PC-3 (cell line): ENCODE data around the gene MFSD6L. TPM values are rescaled to one million over a fixed set of nuclear protein-coding genes. Genes with fewer than 3 reads are reported as not detected.

ENCODE experiments used
- ATAC-seq: fragments of 200-7000 bp; cut with Tn5 transposase; 2 replicates; pipeline ENCODE4 v1.9.1; 2020; ENCODE audit warnings: mild to moderate bottlenecking, moderate library complexity
- BruUV-seq: library from RNA; stranded (reverse); fragments of 400-500 nt; replicated peaks from 2 replicates; lab custom pipeline; 2021; lab: Mats Ljungman, UMichigan
- CTCF ChIA-PET: fragments of 300-600 bp; sonication (Branson Sonifier 250); formaldehyde crosslinking; loops from one replicate; lab custom pipeline; 2022; ENCODE audit warnings: antibody characterized with exemption; lab: Charles Lee
- POLR2A ChIA-PET: fragments of 300-600 bp; sonication (Branson Sonifier 250); formaldehyde crosslinking; loops from one replicate; lab custom pipeline; 2022; ENCODE audit warnings: antibody characterized with exemption; ENCODE audit not compliant: unreplicated experiment; lab: Charles Lee
- DNase-seq: peaks from one replicate; pipeline ENCODE4 v3.0.0-alpha.2; 2015
- H2AFZ ChIP-seq: fragments of 300-600 bp; sonication (generic); 2 replicates; pipeline ENCODE4 v1.6.0; 2016; ENCODE audit warnings: antibody characterized with exemption, low read length
- H3F3A ChIP-seq: fragments of 300-600 bp; sonication (generic); one replicate; pipeline ENCODE4 v1.6.0; 2017; ENCODE audit warnings: antibody characterized with exemption, low read length, control low read depth, mild to moderate bottlenecking; ENCODE audit not compliant: unreplicated experiment
- H3K27ac ChIP-seq: fragments of 300-600 bp; sonication (generic); 2 replicates; pipeline ENCODE4 v1.5.1; 2016; ENCODE audit warnings: mild to moderate bottlenecking, low read length
- H3K27me3 ChIP-seq: fragments of 300-600 bp; sonication (generic); 2 replicates; pipeline ENCODE4 v1.6.1; 2016; ENCODE audit warnings: low read length, mixed read lengths
- H3K36me3 ChIP-seq: fragments of 300-600 bp; sonication (generic); 2 replicates; pipeline ENCODE4 v1.6.1; 2016; ENCODE audit warnings: low read depth, mixed run types, low read length, mixed read lengths
- H3K4me1 ChIP-seq: fragments of 300-600 bp; sonication (generic); 2 replicates; pipeline ENCODE4 v1.5.1; 2016; ENCODE audit warnings: low read length; ENCODE audit not compliant: insufficient read depth
- H3K4me2 ChIP-seq: fragments of 300-600 bp; sonication (generic); 2 replicates; pipeline ENCODE4 v1.6.0; 2016; ENCODE audit warnings: low read length
- H3K4me3 ChIP-seq: fragments of 300-600 bp; sonication (generic); 2 replicates; pipeline ENCODE4 v1.5.1; 2016; ENCODE audit warnings: mild to moderate bottlenecking, low read length, mixed read lengths
- H3K79me2 ChIP-seq: fragments of 300-600 bp; sonication (generic); 2 replicates; pipeline ENCODE4 v1.6.1; 2017; ENCODE audit warnings: low read length, mixed read lengths
- H3K9ac ChIP-seq: fragments of 300-600 bp; sonication (generic); 2 replicates; pipeline ENCODE4 v1.6.0; 2016; ENCODE audit warnings: mild to moderate bottlenecking, low read length
- H3K9me2 ChIP-seq: fragments of 300-600 bp; sonication (generic); replicated peaks from 2 replicates; pipeline ENCODE4 v1.6.1; 2016; ENCODE audit warnings: mixed run types, low read length, mixed read lengths
- H3K9me3 ChIP-seq: fragments of 300-600 bp; sonication (generic); 2 replicates; pipeline ENCODE4 v1.6.1; 2016; ENCODE audit warnings: low read length, mixed read lengths
- H4K20me1 ChIP-seq: fragments of 300-600 bp; sonication (generic); 2 replicates; pipeline ENCODE4 v1.6.1; 2016; ENCODE audit warnings: low read length, mixed read lengths
- CTCF ChIP-seq: fragments of 300-600 bp; sonication (generic); conservative IDR thresholded peaks from 2 replicates; pipeline ENCODE4 v1.5.1; 2017; ENCODE audit warnings: antibody characterized with exemption, low read depth, mild to moderate bottlenecking, low read length
- EZH2 ChIP-seq: fragments of 300-600 bp; sonication (generic); IDR thresholded peaks from one replicate; pipeline ENCODE4 v1.6.1; 2017; ENCODE audit warnings: antibody characterized with exemption, mild to moderate bottlenecking, low read length; ENCODE audit not compliant: unreplicated experiment
- EZH2phosphoT487 ChIP-seq: fragments of 300-600 bp; sonication (generic); IDR thresholded peaks from 2 replicates; pipeline ENCODE4 v1.6.1; 2018; ENCODE audit warnings: mild to moderate bottlenecking, antibody characterized with exemption, low read length, borderline replicate concordance
- intact Hi-C: fragments of 100-400 bp; cut with micrococcal nuclease; formaldehyde crosslinking; loops from 2 replicates; pipeline ENCODE4 v1.9.0; 2023
- total RNA-seq: library from RNA; depleted of rRNA; stranded (reverse); fragments of >200 nt; gene quantifications from 2 replicates; pipeline ENCODE4 v1.2.3, GENCODE V29; 2014

MFSD6L gene
- total RNA-seq, 1 experiment from 2014 or later: 0.07 TPM

GRCh38 chr17:8836821-8837562 is 37.8 kb upstream of the MFSD6L start:
- POLR2A ChIA-PET: no interaction called here
- Histone ChIP-seq H2AFZ (no peak overlapping the region), H3K27me3 (peaks cover 7% of the 10 kb centered on the region; the same call in 1 of the 2 replicates), H3K4me2 (no peak overlapping the region), H3K79me2 (no peaks in the 10 kb centered on the region), H3K27ac (no peak overlapping the region), H3K9ac (no peak overlapping the region), H3K9me3 (no peaks in the 10 kb centered on the region), H3K9me2 (no peaks in the 10 kb centered on the region), H4K20me1 (no peaks in the 10 kb centered on the region), H3K36me3 (no peaks in the 10 kb centered on the region), H3F3A (no peaks in the 10 kb centered on the region), H3K4me3 (no peak overlapping the region), H3K4me1 (no peaks in the 10 kb centered on the region)
- intact Hi-C loops: no loop called here
- TF ChIP-seq CTCF (no peak), EZH2 (no peak), EZH2phosphoT487 (no peak)
- no peak for ATAC-seq
- BruUV-seq: no TSS peak
- CTCF ChIA-PET: no interaction called here
- no peak for DNase-seq

GRCh38 chr17:8835631-8836364 is 36.6 kb upstream of the MFSD6L start:
- Histone ChIP-seq H3K4me1 (no peaks in the 10 kb centered on the region), H2AFZ (no peak overlapping the region), H3K4me2 (no peak overlapping the region), H3K9ac (no peak overlapping the region), H3K9me3 (no peaks in the 10 kb centered on the region), H3K36me3 (no peaks in the 10 kb centered on the region), H4K20me1 (no peaks in the 10 kb centered on the region), H3K4me3 (no peak overlapping the region), H3K27ac (no peak overlapping the region), H3F3A (no peaks in the 10 kb centered on the region), H3K27me3 (no peaks in the 10 kb centered on the region), H3K9me2 (no peaks in the 10 kb centered on the region), H3K79me2 (no peaks in the 10 kb centered on the region)
- DNase-seq (no peak), ATAC-seq (no peak)
- intact Hi-C loops: no loop called here
- no peak for TF ChIP-seq EZH2phosphoT487
- no peak for TF ChIP-seq EZH2
- no peak for TF ChIP-seq CTCF
- BruUV-seq: no TSS peak
- POLR2A ChIA-PET: no interaction called here
- CTCF ChIA-PET: no interaction called here

DNA sequence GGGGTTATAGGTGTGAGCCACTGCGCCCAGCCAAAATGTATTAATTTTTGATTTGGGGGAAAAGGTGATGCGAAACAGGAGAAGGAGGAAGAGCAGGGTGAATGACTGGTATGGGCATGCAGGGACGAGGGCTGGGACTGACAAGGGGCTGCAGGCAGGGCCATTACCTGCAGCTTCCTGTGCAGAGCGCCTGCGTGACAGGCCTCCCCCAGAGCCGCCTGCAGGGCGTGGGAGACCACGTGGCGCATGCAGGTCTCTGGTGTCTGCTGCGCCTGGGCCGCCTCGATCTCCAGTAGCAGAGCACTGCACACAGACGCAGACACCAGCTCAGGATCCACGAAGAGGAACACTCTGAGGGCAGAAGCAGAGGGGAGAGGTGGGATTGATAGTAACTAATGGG is 35.9 kb upstream of the MFSD6L start:
- BruUV-seq: no TSS peak
- TF ChIP-seq CTCF (no peak), EZH2phosphoT487 (no peak), EZH2 (no peak)
- no peak overlapping the region for H2AFZ ChIP-seq
- CTCF ChIA-PET: no interaction called here
- no peaks in the 10 kb centered on the region for H3K79me2 ChIP-seq
- DNase-seq: no peak
- H3K4me2 ChIP-seq: no peak overlapping the region
- H3K4me1 ChIP-seq: no peaks in the 10 kb centered on the region
- H4K20me1 ChIP-seq: no peaks in the 10 kb centered on the region
- H3K36me3 ChIP-seq: no peaks in the 10 kb centered on the region
- H3K27ac ChIP-seq: no peak overlapping the region
- no peaks in the 10 kb centered on the region for H3K9me2 ChIP-seq
- ATAC-seq: no peak
- H3K27me3 ChIP-seq: no peaks in the 10 kb centered on the region
- intact Hi-C loops: no loop called here
- no peak overlapping the region for H3K4me3 ChIP-seq
- no peak overlapping the region for H3K9ac ChIP-seq
- H3K9me3 ChIP-seq: no peaks in the 10 kb centered on the region
- no peaks in the 10 kb centered on the region for H3F3A ChIP-seq
- POLR2A ChIA-PET: no interaction called here
